Measurements from ENCODE around the gene KCNQ5. TPM values are rescaled to one million over a fixed set of nuclear protein-coding genes. Genes with fewer than 3 reads are reported as not detected.

The KCNQ5 gene
- total RNA-seq, 2 donors from 2014 or later, result 0.22 to 0.56 TPM

- H3K4me3 ChIP-seq, result no peak overlapping the region
- TF ChIP-seq, protein P1, sequence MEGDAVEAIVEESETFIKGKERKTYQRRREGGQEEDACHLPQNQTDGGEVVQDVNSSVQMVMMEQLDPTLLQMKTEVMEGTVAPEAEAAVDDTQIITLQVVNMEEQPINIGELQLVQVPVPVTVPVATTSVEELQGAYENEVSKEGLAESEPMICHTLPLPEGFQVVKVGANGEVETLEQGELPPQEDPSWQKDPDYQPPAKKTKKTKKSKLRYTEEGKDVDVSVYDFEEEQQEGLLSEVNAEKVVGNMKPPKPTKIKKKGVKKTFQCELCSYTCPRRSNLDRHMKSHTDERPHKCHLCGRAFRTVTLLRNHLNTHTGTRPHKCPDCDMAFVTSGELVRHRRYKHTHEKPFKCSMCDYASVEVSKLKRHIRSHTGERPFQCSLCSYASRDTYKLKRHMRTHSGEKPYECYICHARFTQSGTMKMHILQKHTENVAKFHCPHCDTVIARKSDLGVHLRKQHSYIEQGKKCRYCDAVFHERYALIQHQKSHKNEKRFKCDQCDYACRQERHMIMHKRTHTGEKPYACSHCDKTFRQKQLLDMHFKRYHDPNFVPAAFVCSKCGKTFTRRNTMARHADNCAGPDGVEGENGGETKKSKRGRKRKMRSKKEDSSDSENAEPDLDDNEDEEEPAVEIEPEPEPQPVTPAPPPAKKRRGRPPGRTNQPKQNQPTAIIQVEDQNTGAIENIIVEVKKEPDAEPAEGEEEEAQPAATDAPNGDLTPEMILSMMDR (IDR thresholded peaks at IDR 0.05), result no peak
- H3K27me3 ChIP-seq, result no peaks in the 10 kb centered on the region
- no peak for DNase-seq
- H3K27ac ChIP-seq, result no peak overlapping the region
- no peaks in the 10 kb centered on the region for H3K36me3 ChIP-seq
- H3K4me1 ChIP-seq, result no peaks in the 10 kb centered on the region
- H3K9me3 ChIP-seq, result no peaks in the 10 kb centered on the region
- intact Hi-C loops (cut with DNase I), result no loop called here
- H3K9ac ChIP-seq (ENCODE audit: low read depth in 2 of 2, low read length in 2 of 2), result no peak overlapping the region
These were observed 91.0 kb downstream of the KCNQ5 start for GRCh38 chr6:72712910-72713309.

DNA sequence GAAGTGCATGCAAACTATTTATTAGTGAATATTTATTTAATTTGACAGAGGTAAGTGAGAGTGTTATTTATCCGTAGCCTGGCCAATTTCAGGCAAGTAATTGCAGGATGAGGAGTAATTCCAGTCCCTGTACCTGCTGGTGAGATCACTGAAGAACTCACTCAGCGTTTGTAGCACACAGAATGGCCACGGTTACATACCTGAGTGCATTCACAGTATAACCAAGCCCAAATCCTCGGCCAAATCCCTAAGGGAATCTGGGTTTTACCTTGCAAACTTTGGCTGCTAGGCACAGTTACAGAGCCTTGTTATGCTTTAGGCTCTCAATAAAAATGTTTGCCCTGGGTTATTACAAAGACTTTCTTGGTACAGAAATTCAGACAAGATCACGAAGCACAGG, 93.3 kb downstream of the KCNQ5 start:
- no peaks in the 10 kb centered on the region for H3K27me3 ChIP-seq
- H3K4me3 ChIP-seq, result no peak overlapping the region
- no peak for DNase-seq
- intact Hi-C loops (cut with DNase I), result no loop called here
- no peaks in the 10 kb centered on the region for H3K36me3 ChIP-seq
- TF ChIP-seq, protein P1 (IDR thresholded peaks at IDR 0.05), result no peak
- H3K4me1 ChIP-seq, result no peaks in the 10 kb centered on the region
- no peaks in the 10 kb centered on the region for H3K9me3 ChIP-seq
- no peak overlapping the region for H3K27ac ChIP-seq
- H3K9ac ChIP-seq (ENCODE audit: low read depth in 2 of 2, low read length in 2 of 2), result no peak overlapping the region

GRCh38 chr6:72716916-72717315, 95.1 kb downstream of the KCNQ5 start:
- no peaks in the 10 kb centered on the region for H3K27me3 ChIP-seq
- TF ChIP-seq, protein P1 (IDR thresholded peaks at IDR 0.05), result no peak
- no peak for DNase-seq
- H3K36me3 ChIP-seq, result no peaks in the 10 kb centered on the region
- no peaks in the 10 kb centered on the region for H3K4me1 ChIP-seq
- H3K4me3 ChIP-seq, result no peak overlapping the region
- no peaks in the 10 kb centered on the region for H3K9me3 ChIP-seq
- H3K9ac ChIP-seq (ENCODE audit: low read depth in 2 of 2, low read length in 2 of 2), result no peak overlapping the region
- intact Hi-C loops (cut with DNase I), result no loop called here
- H3K27ac ChIP-seq, result no peak overlapping the region

- Histone ChIP-seq H3K4me1 (no peaks in the 10 kb centered on the region), H3K9me3 (no peaks in the 10 kb centered on the region), H3K36me3 (no peaks in the 10 kb centered on the region), H3K9ac (ENCODE audit: low read depth in 2 of 2, low read length in 2 of 2) (no peak overlapping the region), H3K27ac (no peak overlapping the region), H3K27me3 (no peaks in the 10 kb centered on the region), H3K4me3 (no peak overlapping the region)
- intact Hi-C loops (cut with DNase I), result no loop called here
- TF ChIP-seq, protein P1 (IDR thresholded peaks at IDR 0.05), result no peak
- no peak for DNase-seq
These were observed 98.6 kb downstream of the KCNQ5 start for GRCh38 chr6:72720464-72720863.

DNA sequence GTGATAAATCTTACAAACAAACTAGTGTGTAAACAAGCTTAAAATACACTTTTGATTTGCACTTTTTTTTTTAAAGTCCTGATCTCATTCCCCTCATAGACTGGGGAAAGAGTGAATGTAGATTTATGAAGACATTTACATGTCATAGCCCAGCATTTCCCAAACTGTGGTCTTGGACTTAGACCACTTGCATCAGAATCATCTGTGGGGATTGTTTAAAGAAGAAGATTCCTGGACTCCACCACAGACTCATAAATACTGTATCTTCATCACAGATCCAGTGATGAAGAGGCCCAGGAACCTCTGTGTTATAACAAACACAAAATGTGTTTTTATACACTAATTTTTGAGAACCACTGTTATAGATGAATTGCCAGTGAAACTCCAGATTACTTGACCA, 99.5 kb downstream of the KCNQ5 start:
- no peak overlapping the region for H3K4me3 ChIP-seq
- TF ChIP-seq, protein P1 (IDR thresholded peaks at IDR 0.05), result no peak
- no peaks in the 10 kb centered on the region for H3K27me3 ChIP-seq

DNA sequence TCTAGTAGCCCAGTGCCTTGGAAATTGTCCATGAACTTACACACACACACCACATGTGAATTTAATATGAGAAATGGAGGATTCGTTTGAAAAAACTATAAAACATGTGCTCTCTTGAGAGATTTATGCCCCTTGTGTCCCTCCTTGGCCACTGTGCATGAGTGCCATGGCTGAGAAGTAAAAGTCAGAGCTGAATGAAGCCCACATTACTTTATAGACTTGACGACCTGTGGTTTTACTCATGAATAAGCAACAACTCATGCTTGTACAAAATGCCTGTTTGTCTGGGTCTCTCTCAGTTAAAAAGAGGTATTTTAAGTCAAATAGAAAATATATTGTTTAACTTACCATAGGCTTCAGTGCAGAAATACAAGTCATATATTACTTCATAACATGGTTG, 102.7 kb downstream of the KCNQ5 start:
- no peak for DNase-seq
- TF ChIP-seq, protein P1 (IDR thresholded peaks at IDR 0.05), result no peak
- Histone ChIP-seq H3K4me1 (no peaks in the 10 kb centered on the region), H3K9ac (ENCODE audit: low read depth in 2 of 2, low read length in 2 of 2) (no peak overlapping the region), H3K4me3 (no peak overlapping the region), H3K36me3 (no peaks in the 10 kb centered on the region), H3K9me3 (no peaks in the 10 kb centered on the region), H3K27me3 (no peaks in the 10 kb centered on the region), H3K27ac (no peak overlapping the region)
- intact Hi-C loops (cut with DNase I), result no loop called here

More for the DNA sequence above, 99.5 kb downstream of the KCNQ5 start:
- no peaks in the 10 kb centered on the region for H3K36me3 ChIP-seq
- intact Hi-C loops (cut with DNase I), result no loop called here
- H3K27ac ChIP-seq, result no peak overlapping the region
- H3K9me3 ChIP-seq, result no peaks in the 10 kb centered on the region
- H3K9ac ChIP-seq (ENCODE audit: low read depth in 2 of 2, low read length in 2 of 2), result no peak overlapping the region
- no peaks in the 10 kb centered on the region for H3K4me1 ChIP-seq
- DNase-seq, result no peak
